HG03280 (cell line): ENCODE data around the gene NCOA1.
"Not testable (repeated sequence)": the region's sequence is repeated elsewhere in the genome, so short reads cannot be mapped to it uniquely, and the experiment has no call there.

Experiments used
- ATAC-seq: cut with Tn5 transposase; IDR thresholded peaks from one replicate; pipeline ENCODE4 v1.9.1; 2021; ENCODE audit warnings: mild to moderate bottlenecking, moderate library complexity; ENCODE audit not compliant: unreplicated experiment

Gene NCOA1

GRCh38 chr2:24676493-24676892 is 185.4 kb downstream of the NCOA1 start:
- no peak for ATAC-seq

DNA sequence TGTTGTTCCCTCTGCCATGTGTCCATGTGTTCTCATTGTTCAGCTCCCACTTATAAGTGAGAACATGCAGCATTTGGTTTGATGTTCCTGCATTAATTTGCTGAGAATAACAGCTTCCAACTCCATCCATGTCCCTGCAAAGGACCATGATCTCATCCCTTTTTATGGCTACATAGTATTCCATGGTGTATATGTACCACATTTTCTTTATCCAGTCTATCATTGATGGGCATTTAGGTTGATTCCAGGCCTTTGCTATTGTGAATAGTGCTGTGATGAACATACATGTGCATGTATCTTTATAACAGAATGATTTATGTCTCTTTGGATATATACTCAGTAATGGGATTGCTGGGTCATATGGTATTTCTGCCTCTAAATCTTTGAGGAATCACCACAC is 187.0 kb downstream of the NCOA1 start:
- ATAC-seq = not testable (repeated sequence)

DNA sequence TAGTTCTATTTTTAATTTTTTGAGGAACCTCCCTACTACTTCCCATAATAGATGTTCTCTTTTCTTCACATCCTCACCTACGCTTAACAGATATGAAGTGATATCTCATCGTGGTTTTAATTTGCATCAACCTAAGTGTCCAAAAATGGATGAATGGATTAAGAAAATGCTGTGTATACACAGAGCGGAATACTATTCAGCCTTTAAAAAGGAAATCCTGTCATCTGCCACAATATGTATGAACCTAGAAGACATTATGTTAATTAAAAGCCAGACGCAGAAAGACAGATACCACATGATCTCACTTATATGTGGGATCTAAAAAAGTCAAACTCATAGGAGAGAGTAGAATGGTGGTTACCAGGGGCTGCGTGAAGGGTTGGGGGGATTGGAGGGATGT is 189.1 kb downstream of the NCOA1 start:
- ATAC-seq = no peak

- ATAC-seq = no peak
Measured at GRCh38 chr2:24682304-24682703, 191.2 kb downstream of the NCOA1 start.

DNA sequence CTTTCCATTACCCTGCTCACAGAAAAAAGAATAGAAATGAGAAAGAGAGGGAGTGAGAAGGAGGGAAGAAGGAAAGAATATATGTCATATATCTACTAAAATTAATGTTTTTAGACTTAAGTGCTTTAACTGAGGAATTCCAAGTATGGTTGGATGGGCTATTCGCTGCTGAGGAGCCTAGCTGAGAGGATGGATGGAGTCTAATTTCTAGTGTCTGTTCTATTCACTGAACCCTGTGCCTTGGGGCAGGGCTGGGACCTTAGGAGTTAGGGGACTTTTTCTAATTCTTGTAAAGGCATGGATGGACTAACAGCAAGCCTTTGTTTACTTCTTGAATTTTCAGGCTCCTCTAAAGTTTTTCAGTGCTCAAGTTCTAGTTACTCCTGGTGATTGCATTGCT is 192.4 kb downstream of the NCOA1 start:
- ATAC-seq = no peak

DNA sequence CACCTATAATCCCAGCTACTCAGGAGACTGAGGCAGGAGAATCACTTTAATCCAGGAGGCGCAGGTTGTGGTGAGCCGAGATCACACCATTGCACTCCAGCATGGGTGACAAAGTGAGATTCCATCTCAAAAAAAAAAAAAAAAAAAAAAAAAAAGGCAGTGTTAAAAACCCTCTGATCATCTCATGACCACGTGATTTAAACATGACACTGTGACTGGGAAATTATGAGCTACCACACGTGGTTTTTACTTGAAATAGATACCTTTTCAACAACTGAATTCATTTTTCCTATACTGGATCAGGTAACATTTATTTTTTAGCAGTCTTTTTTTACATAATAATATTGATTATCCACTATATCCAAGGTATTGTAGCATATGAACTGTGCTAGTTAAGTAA is 199.5 kb downstream of the NCOA1 start:
- no peak for ATAC-seq

DNA sequence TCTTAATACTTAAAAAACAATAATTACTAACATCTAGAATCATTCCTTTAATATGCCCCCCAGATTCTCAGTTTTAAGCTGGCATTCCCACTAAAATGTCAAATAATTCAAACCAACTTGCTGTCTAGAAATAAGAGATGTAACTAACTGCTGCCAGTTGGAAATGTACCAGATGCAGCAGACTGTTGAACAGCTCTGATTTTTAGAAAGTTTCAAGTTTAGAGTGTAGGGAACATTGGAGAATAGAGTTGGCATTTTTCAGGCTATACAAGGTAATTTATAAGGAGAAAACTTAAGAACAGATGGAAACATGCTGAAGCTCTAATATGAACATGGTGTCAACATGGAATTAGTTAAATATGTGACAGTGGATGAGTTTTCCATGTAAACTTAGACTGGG is 200.8 kb downstream of the NCOA1 start:
- ATAC-seq = no peak

DNA sequence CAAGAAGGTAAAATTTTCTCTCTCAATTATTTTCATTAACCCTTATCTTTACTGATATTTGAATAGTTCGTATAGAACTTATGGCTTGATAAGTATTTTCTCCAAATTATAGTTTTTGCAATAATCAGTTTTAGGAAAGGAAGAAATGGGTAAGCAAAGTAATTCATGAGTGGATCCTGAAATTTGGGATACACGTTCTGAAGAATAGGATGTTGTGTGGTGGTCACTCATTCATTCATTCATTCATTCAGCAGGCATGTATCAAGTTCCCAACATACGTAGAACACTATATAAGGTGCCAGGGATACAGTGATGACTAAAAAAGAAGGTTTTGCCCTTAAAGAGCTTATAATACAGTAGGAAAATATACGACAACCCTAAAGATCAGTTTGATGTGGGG is 206.7 kb downstream of the NCOA1 start:
- ATAC-seq = no peak

GRCh38 chr2:24702800-24703199 is 211.7 kb downstream of the NCOA1 start:
- no peak for ATAC-seq

DNA sequence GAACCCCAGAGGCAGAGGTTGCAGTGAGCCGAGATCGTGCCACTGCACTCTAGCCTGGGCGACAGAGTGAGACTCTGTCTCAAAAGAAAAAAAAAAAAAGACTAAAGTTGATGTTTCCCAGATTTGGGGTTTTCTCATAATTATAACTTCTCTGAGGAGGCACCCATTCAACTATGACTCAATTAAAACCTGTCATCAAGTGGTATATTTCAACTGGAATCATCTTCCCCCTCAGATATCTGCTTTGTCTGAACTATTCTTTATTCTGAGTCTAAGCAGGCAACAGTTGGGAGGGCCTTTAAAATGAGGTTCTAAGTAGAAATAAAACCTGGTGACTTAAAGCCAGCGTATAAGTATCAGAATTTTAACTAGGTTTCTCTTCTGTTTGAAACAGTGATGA is 213.6 kb downstream of the NCOA1 start:
- no peak for ATAC-seq

- ATAC-seq = no peak
Measured at GRCh38 chr2:24707143-24707542, 216.1 kb downstream of the NCOA1 start.

DNA sequence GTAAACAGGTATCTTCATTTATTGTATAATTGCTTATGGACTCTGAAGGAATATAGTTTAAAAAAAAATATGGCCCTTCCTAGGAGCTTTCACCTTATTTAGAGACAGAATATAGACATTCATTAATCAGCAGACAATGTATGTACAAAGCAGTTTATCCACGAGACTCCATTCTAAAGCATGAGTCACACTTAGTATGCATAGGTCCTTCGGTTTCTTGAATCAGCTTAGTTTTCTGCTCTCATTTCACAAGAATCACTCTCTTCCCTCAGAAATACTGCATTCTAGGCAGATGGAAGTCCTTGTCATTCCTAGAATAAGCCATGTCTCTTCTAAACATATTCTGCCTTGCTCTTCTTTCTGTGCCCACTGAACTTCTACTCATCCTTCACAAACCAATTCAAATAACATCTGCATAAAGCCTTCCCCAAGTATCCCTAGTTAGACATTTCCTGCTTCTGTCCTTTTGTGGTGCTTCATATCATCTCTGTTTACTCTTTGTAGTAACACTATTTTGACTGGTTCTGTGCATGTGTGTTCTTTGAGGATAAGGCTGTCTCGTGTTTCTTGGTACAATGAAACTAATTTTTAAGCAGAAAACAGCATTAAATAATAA is 217.6 kb downstream of the NCOA1 start:
- no peak for ATAC-seq

DNA sequence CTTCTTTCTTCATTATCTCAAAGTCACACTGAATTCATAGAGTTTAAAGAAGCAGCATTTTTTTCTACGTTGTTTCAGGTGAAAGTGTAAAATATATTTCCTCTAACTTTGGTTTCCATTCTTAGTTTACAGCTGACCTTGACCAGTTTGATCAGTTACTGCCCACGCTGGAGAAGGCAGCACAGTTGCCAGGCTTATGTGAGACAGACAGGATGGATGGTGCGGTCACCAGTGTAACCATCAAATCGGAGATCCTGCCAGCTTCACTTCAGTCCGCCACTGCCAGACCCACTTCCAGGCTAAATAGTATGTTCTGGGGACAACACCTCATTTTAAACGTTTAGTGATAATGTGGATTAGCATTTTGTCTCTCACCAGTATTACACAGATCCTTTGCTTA is 219.8 kb downstream of the NCOA1 start:
- ATAC-seq = no peak

DNA sequence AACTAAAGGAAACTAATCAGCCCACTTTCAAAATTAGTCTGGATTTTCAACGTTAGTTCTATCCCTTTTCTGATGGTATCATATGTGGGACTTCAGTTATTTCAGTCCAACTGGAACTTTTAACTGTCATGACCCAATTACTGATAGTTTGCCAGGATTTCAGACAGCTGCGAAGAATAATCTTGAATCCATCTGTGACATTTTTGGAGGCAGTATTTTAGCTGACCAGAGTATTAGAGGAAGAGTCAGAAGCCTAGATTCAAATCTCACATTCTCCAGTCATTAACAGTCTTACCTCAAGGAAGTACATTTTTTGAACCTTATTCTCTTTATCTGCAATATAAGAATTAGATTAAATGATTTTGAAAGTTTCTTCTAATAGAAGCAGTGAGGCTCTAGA is 220.8 kb downstream of the NCOA1 start:
- ATAC-seq = no peak

DNA sequence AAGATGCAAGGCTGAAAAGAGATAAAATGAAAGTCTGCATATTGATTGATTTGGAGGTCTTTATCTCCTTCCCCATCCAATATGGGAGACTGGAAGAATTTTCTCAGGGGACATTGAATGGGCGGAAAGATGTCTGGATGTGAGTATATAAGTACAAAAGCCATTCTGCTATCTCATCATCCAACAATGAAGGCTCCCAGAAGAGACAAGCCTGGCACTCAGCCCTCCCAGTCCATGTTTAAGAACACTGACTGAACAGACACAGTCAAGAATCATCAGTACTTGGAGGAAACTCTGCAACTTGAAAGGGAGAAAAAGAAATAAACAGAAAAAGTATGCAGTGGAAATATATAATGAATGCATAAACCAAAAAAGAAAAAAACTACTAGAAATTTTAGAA is 221.2 kb downstream of the NCOA1 start:
- no peak for ATAC-seq

DNA sequence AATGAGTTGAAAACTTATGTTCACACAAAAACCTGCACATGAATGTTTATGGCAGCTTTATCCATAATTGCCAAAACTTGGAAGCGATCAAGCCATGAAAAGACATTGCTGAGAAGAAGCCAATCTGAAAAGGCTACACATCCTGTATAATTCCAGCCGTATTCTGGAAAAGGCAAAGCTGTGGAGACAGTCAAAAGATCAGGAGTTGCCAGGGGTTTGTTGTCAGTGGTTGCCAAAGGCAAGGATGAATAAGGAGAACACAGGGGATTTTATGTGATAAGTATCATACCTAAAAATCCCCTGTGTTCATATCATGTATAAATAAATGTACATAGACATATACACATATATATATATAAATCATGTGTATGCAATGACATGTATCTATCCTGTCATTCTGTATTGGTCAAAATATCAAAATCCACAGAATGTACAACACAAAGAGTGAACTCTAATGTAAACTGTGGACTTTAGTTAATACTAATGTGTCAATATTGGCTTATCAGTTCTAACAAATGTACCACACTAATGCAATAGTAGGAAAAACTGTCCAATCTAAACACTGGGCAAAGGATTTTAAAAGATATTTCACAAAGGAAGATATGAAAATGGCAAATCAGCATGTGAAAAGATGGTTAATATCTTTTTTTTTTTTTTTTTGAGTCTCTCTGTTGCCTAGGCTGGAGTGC is 226.4 kb downstream of the NCOA1 start:
- ATAC-seq = no peak

- peak; percentile 59 for ATAC-seq
Measured at GRCh38 chr2:24720310-24720709, 229.3 kb downstream of the NCOA1 start.

GRCh38 chr2:24721470-24721869 is 230.4 kb downstream of the NCOA1 start:
- no peak for ATAC-seq

- ATAC-seq = no peak
Measured at GRCh38 chr2:24722141-24722790, 231.2 kb downstream of the NCOA1 start.

- ATAC-seq = no peak
Measured at GRCh38 chr2:24723191-24723590, 232.1 kb downstream of the NCOA1 start.

DNA sequence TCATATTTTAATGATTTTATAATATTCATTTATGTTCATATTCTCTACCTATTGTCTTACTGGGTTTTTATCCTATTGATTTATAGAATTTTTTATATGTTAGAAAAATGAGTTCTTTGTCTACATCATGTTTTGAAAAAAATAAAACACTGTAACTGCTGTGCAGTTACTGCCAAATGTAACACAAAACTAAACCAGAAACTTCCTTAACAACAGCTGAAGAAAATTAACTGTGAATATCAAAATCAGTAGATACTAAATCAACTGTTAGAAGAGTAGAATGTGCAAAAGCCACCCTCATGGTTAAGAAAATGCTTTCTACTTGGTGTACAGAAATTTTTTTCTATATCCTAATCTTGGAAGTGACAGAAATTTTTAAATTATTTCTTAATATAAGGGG is 232.6 kb downstream of the NCOA1 start:
- no peak for ATAC-seq

DNA sequence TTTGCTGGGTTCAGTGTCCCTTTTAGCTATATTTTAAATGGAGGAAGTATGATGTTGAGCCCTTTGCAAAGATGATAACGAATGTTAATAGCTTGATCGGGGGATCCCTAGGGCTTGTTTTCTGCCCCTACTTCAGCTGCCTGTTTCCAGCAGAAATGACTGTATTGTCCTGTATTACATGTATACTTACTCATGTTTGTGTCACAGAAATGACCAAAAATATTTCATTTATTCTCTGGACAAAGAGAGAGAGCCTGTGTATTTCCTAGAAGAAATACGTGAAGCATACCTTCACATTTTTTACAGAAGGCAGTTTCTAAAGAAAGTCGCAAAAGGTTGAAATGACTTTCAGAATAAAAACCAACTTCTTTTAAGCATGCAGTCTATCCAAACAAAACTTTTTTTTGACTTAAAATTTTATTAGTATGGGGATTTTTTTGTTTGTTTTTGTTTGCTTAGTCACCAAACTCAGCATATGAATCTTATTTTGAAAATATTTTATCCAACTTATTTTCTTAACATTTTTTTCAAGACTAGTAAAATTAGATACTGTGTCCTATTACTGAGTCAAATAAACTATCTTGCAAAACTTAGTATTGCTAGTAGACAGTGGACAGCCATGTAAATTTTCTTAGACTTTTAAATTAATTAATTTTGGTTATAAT is 233.2 kb downstream of the NCOA1 start:
- no peak for ATAC-seq
